HL-60 (cell line): ENCODE data around the gene SOSTDC1.

Source experiments
- DNase-seq, 2 experiments: peaks; one replicate each; pipeline ENCODE4 v3.0.0-alpha.2; 2010 to 2020; ENCODE audit warnings: low read depth in 1 of 2, low spot score in 1 of 2
- H3K27ac ChIP-seq: fragments of 250-450 bp; sonication (Bioruptor Pico); replicated peaks from 2 replicates; pipeline ENCODE4 v1.5.1; 2020; ENCODE audit warnings: mild to moderate bottlenecking, moderate library complexity
- H3K27me3 ChIP-seq: fragments of 250-450 bp; sonication (Bioruptor Pico); 2 replicates; pipeline ENCODE4 v1.5.1; 2021; ENCODE audit warnings: mild to moderate bottlenecking, moderate library complexity; ENCODE audit not compliant: insufficient read depth, poor library complexity, severe bottlenecking
- H3K4me3 ChIP-seq: replicated peaks from 2 replicates; pipeline ENCODE4 v1.5.1; 2011; ENCODE audit warnings: mild to moderate bottlenecking, control low read depth, low read length; ENCODE audit not compliant: insufficient read depth
- GABPA ChIP-seq: IDR thresholded peaks from 2 replicates; pipeline ENCODE4 v1.6.1; 2012; ENCODE audit warnings: low read depth
- POLR2AphosphoS5 ChIP-seq: IDR thresholded peaks from 2 replicates; pipeline ENCODE4 v1.6.1; 2012; ENCODE audit warnings: low read depth
- SPI1 ChIP-seq: IDR thresholded peaks from 2 replicates; pipeline ENCODE4 v1.6.1; 2012; ENCODE audit warnings: low read depth, mild to moderate bottlenecking, borderline replicate concordance
- long read RNA-seq: library from polyadenylated mRNA; unstranded; transcript quantifications from one replicate; pipeline ENCODE4 v2.0.0, GENCODE V29; 2020
- TF ChIP-seq, protein P1 (sequence below): IDR thresholded peaks from one replicate; pipeline ENCODE4 v1.5.1; 2011; ENCODE audit warnings: low read length, control low read depth, inconsistent platforms; ENCODE audit not compliant: insufficient read depth
- TF ChIP-seq, protein P2 (sequence below): IDR thresholded peaks from 2 replicates; pipeline ENCODE4 v1.6.1; 2012; ENCODE audit warnings: low read depth; ENCODE audit not compliant: insufficient replicate concordance

Gene SOSTDC1, protein sequence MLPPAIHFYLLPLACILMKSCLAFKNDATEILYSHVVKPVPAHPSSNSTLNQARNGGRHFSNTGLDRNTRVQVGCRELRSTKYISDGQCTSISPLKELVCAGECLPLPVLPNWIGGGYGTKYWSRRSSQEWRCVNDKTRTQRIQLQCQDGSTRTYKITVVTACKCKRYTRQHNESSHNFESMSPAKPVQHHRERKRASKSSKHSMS
- long read RNA-seq, result 0 reads

DNA sequence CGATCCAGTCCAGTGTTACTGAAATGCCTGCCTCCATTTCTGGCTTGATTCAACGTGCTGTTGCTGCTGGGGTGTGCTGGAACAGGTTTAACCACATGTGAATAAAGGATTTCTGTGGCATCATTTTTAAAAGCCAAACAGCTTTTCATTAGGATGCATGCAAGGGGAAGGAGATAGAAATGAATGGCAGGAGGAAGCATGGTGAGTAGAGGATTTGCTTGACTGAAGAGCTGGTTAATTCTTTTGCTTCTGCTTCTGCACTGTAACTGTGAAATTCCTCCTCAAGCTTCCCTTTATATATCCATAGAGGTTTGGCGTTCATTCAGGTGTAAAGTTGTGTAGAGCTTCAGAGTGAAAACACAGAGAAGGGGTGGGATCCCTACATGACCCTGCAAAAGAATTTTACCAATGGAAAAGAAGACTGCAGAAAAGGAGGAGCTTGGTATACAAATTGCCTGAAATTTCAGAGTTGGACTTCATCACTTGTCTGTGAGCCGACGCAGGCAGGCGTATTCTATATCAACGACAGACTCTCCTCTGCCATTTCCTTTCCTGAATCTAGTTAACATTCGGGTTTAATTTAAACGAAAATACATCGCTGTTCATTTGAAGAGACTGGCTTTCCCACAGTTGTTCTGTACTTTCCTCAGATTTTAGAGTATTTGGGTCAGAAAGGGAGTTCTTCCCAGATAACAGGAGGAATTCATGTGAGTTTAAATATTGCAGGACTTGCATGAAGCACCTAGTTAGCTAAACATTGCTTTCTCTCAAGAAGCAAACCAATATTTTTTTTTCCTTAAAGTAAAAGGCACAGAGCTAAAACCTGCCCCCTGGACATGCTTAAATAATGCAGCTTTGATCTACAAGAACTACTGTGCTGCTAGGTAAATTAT, at the start of gene SOSTDC1:
TSS of gene SOSTDC1 (minus strand) at position 270 of the 893 bp plus-strand sequence. CDS start at position 200, 70 bp downstream.
- Histone ChIP-seq H3K27me3 (no peaks in the 10 kb centered on the region), H3K27ac (no peak within 1 kb of the TSS), H3K4me3 (no peak within 1 kb of the TSS)
- DNase-seq, result no peak
- no peak for TF ChIP-seq GABPA
- TF ChIP-seq, protein P1, sequence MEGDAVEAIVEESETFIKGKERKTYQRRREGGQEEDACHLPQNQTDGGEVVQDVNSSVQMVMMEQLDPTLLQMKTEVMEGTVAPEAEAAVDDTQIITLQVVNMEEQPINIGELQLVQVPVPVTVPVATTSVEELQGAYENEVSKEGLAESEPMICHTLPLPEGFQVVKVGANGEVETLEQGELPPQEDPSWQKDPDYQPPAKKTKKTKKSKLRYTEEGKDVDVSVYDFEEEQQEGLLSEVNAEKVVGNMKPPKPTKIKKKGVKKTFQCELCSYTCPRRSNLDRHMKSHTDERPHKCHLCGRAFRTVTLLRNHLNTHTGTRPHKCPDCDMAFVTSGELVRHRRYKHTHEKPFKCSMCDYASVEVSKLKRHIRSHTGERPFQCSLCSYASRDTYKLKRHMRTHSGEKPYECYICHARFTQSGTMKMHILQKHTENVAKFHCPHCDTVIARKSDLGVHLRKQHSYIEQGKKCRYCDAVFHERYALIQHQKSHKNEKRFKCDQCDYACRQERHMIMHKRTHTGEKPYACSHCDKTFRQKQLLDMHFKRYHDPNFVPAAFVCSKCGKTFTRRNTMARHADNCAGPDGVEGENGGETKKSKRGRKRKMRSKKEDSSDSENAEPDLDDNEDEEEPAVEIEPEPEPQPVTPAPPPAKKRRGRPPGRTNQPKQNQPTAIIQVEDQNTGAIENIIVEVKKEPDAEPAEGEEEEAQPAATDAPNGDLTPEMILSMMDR, result no peak
- no peak for TF ChIP-seq POLR2AphosphoS5
- TF ChIP-seq, protein P2, sequence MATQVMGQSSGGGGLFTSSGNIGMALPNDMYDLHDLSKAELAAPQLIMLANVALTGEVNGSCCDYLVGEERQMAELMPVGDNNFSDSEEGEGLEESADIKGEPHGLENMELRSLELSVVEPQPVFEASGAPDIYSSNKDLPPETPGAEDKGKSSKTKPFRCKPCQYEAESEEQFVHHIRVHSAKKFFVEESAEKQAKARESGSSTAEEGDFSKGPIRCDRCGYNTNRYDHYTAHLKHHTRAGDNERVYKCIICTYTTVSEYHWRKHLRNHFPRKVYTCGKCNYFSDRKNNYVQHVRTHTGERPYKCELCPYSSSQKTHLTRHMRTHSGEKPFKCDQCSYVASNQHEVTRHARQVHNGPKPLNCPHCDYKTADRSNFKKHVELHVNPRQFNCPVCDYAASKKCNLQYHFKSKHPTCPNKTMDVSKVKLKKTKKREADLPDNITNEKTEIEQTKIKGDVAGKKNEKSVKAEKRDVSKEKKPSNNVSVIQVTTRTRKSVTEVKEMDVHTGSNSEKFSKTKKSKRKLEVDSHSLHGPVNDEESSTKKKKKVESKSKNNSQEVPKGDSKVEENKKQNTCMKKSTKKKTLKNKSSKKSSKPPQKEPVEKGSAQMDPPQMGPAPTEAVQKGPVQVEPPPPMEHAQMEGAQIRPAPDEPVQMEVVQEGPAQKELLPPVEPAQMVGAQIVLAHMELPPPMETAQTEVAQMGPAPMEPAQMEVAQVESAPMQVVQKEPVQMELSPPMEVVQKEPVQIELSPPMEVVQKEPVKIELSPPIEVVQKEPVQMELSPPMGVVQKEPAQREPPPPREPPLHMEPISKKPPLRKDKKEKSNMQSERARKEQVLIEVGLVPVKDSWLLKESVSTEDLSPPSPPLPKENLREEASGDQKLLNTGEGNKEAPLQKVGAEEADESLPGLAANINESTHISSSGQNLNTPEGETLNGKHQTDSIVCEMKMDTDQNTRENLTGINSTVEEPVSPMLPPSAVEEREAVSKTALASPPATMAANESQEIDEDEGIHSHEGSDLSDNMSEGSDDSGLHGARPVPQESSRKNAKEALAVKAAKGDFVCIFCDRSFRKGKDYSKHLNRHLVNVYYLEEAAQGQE, result no peak
- TF ChIP-seq SPI1, result no peak

DNA sequence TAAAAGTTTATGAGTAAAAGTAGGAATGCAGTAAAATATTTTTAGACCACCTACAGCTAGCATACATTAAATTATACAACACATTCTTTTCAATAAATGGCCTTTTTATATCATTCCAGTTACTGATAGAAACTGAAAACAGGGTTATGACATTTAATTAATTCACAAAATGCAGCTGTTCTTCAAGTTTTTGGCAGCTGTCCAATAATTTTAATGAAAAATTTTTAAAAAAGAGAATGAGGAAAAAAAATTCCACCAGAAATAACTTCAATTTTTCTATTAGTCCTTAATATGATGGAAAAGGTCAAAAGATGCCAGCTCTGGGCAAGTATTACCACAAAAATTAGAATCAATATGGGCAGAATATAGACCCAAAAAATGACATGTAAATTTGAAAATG, 49.2 kb upstream of the SOSTDC1 start:
- no peak overlapping the region for H3K4me3 ChIP-seq
- no peak for DNase-seq
- no peak overlapping the region for H3K27ac ChIP-seq
- TF ChIP-seq POLR2AphosphoS5 (no peak), SPI1 (no peak), GABPA (no peak)
- TF ChIP-seq, protein P2, result no peak
- TF ChIP-seq, protein P1, result no peak
- H3K27me3 ChIP-seq, result no peaks in the 10 kb centered on the region

DNA sequence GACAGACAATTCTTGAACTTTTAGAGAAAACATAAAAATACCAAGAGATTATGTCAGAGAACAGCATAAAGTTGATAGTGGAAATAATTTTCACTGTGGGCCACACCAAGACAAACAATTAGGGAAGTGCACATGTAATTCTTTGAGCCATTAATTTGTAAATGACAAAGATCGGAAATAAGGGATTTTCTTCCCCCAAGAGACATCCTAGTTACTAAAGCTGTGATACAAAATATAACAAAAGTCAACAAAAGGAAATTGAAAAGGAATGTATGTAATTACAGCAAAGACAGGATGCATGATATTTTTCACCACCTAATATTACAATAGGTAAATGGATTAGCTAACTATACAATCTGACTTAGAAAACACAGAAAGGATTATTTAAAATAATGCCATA, 48.7 kb upstream of the SOSTDC1 start:
- Histone ChIP-seq H3K27me3 (no peaks in the 10 kb centered on the region), H3K4me3 (no peak overlapping the region), H3K27ac (no peak overlapping the region)
- TF ChIP-seq POLR2AphosphoS5 (no peak), SPI1 (no peak), GABPA (no peak)
- TF ChIP-seq, protein P2, result no peak
- TF ChIP-seq, protein P1, result no peak
- no peak for DNase-seq
